Spleen (tissue), 11 donors: ENCODE measurements around the gene HLA-DMA. TPM values are rescaled to one million over a fixed set of nuclear protein-coding genes. Genes with fewer than 3 reads are reported as not detected.

Experiments used
- DNase-seq: peaks from one replicate; pipeline ENCODE4 v3.0.0-alpha.2; 2020
- H3K27ac ChIP-seq, 8 donors: fragments of 200-600 bp; sonication (generic) in 7 of 8; 1 replicate in 4 of 8; 2 replicates in 4 of 8; pipeline versions ENCODE4 v1.5.0 to v1.8.0; 2016 to 2021; ENCODE audit warnings: inconsistent platforms in 4 of 8, mild to moderate bottlenecking in 4 of 8, moderate library complexity in 1 of 8
- H3K27me3 ChIP-seq, 7 donors: fragments of 200-600 bp; sonication (generic) in 6 of 7; replicated peaks in 1 of 7; 1 replicate in 4 of 7; 2 replicates in 3 of 7; pipeline versions ENCODE4 v1.5.0 to v1.8.0; 2016 to 2021; ENCODE audit warnings: inconsistent platforms in 3 of 7, mild to moderate bottlenecking in 1 of 7
- H3K36me3 ChIP-seq, 6 donors: fragments of 200-600 bp; sonication (generic) in 5 of 6; 1 replicate in 4 of 6; 2 replicates in 2 of 6; pipeline versions ENCODE4 v1.5.0 to v1.8.0; 2016 to 2021; ENCODE audit warnings: inconsistent platforms in 2 of 6
- H3K4me1 ChIP-seq, 6 donors: fragments of 200-600 bp; sonication (generic) in 5 of 6; 1 replicate in 3 of 6; 2 replicates in 3 of 6; pipeline versions ENCODE4 v1.5.0 to v1.8.0; 2016 to 2021; ENCODE audit warnings: inconsistent platforms in 3 of 6
- H3K4me3 ChIP-seq, 8 donors: fragments of 200-600 bp; sonication (generic) in 7 of 8; 1 replicate in 4 of 8; 2 replicates in 4 of 8; pipeline versions ENCODE4 v1.5.0 to v1.8.0; 2016 to 2021; ENCODE audit warnings: inconsistent platforms in 4 of 8, mild to moderate bottlenecking in 4 of 8, moderate library complexity in 2 of 8
- H3K9me3 ChIP-seq, 8 donors: fragments of 200-600 bp; sonication (generic) in 7 of 8; 1 replicate in 4 of 8; 2 replicates in 4 of 8; pipeline versions ENCODE4 v1.5.0 to v1.8.0; 2016 to 2021; ENCODE audit warnings: inconsistent platforms in 4 of 8
- POLR2A ChIP-seq, 3 donors: fragments of 450-650 bp; IDR thresholded peaks; one replicate each; pipeline ENCODE4 v1.5.1; 2017; ENCODE audit warnings: antibody characterized with exemption in 3 of 3, mild to moderate bottlenecking in 1 of 3
- POLR2AphosphoS5 ChIP-seq, 3 donors: sonication (generic); formaldehyde crosslinking; IDR thresholded peaks; one replicate each; pipeline ENCODE4 v1.5.1; 2017; ENCODE audit warnings: antibody characterized with exemption in 3 of 3
- WGBS, 5 donors: extraction: QIAGEN DNeasy Blood & Tissue Kit in 3 of 5; methylation state at CpG; one replicate each; pipeline versions ENCODE4 v1.1.5 to v1.1.7; 2013 to 2018; 5-methylcytosine and 5-hydroxymethylcytosine counted together
- intact Hi-C: fragments of 100-400 bp; cut with DNase I; formaldehyde crosslinking; loops from one replicate; pipeline ENCODE4 v1.15.0; 2023; ENCODE audit warnings: low total_unique reads
- polyA plus RNA-seq, 3 donors: library from polyadenylated mRNA; stranded (reverse); fragments of 200-250 nt; gene quantifications; one replicate each; pipeline ENCODE4 v1.2.1, GENCODE V29; 2013
- total RNA-seq, 7 donors: library from RNA; depleted of rRNA in 3 of 7; stranded (reverse); fragments of >200 nt in 3 of 7; fragmentation: NEBNext Ultra II Directional in 4 of 7; extraction: Animal tissue kit (Norgen Biotek cat#: 25700) in 4 of 7; gene quantifications; one replicate each; pipeline versions ENCODE4 v1.1.0 to v1.2.1, GENCODE V29; 2016 to 2021
- TF ChIP-seq, protein P1 (sequence below), 11 experiments: fragments of 200-600 bp in 7 of 11; fragments of 450-650 bp in 4 of 11; sonication (generic) in 4 of 11; IDR thresholded peaks in 8 of 11; conservative IDR thresholded peaks in 3 of 11; 1 replicate in 7 of 11; 2 replicates in 4 of 11; pipeline versions ENCODE4 v1.4.0 to v1.8.0; 2016 to 2021; ENCODE audit warnings: antibody characterized with exemption in 11 of 11, inconsistent platforms in 4 of 11, mild to moderate bottlenecking in 1 of 11
- donor health status: healthy with polysubstance abuse.
- donor health status: DM: no; HTN: no; CAD: no; lungs with moderate emphysema.
- donor health status: DM: no; HTN: no; CAD: no.
- donor health status: Bipolar disorder and iron deficiency.
- donor health status: healthy.
- donor health status: DM: no; HTN: no; CAD: no.
- donor health status: DM: yes; HTN: yes; CAD: no.

HLA-DMA gene
- total and polyA plus RNA-seq, 10 donors = 141 to 423 (median 195) TPM

DNA sequence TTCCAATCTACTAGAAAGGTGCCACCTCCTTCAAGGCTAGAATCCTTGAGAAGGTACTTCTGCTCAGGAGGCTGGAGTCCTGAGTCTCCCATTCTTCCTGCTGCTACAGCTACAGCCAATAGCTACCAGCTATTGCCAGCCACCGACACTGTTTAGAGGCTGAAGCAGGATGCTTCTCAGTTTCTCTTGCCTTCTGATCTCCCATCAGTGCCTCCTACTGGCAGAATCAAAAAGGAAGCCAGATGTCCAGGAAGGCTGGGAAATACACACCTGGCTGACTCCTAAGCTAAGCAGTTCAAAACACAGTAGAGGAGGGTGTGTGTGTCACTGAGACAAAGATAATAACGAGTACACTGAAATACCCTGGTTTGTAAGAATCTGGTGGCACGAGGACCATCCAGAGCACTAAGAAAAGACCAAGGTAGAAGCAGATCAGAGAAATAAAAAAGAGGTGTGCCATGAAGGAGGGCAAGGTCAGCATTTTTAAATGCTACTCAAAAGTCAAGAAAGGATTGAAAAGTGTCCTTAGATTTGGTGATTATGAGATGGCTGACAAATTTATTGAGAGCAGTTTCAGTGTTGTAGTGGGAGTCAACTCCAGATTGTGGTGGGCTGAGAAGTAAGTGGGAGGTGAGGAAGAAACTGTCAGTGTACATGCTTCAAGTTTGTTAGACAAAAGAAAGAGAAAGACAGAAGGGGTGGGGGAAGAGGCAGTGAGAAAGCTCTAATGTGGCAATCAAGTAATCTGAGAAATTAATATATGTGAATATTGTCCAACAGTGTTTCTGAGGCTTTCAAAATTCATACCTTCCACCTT is 2.3 kb upstream of the HLA-DMA start:
- WGBS, 5 donors = 37 to 70% (median 41%) methylated on average over 3 of the region's 3 CpGs
- no peak overlapping the region for H3K4me3 ChIP-seq

DNA sequence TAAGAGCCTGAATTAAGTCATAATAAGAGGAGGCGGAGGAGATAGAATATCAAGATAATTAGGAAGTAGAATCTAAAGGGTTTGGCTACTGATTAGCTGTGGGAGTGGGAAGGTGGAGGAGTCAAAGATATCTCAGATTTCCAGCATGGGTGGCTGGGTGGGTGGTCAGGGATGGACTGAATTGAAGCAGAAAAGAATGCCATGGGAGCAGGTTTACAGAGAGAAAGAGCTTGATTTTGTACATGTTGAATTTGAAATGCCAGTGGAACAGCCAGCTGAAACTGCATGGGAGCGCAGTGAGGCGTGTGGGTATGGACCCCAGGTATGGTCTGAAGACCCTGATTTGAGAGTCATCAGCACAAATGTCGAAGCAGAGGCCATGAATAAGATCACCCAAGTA is 1.4 kb upstream of the HLA-DMA start:
- no peaks in the 10 kb centered on the region for H3K27me3 ChIP-seq
- DNase-seq = no peak
- peak overlapping the region in 4 of 8 donors; percentile 89 to 96 (median 92) for H3K27ac ChIP-seq
- peaks cover 0 to 19% (median 0%) of the 10 kb centered on the region in 6 donors for H3K36me3 ChIP-seq
- 78 to 93% (median 84%) methylated on average over 4 of the region's 4 CpGs for WGBS, 5 donors
- TF ChIP-seq POLR2AphosphoS5 (IDR thresholded peaks at IDR 0.05) = no peak
- intact Hi-C loops = no loop called here
- H3K4me3 ChIP-seq = no peak overlapping the region
- H3K9me3 ChIP-seq = no peaks in the 10 kb centered on the region
- peaks cover 18 to 79% (median 66%) of the 10 kb centered on the region in 6 donors for H3K4me1 ChIP-seq

More for the DNA sequence above, 2.3 kb upstream of the HLA-DMA start:
- DNase-seq = no peak
- peaks cover 14 to 70% (median 56%) of the 10 kb centered on the region in 6 donors for H3K4me1 ChIP-seq
- H3K9me3 ChIP-seq = no peaks in the 10 kb centered on the region
- TF ChIP-seq POLR2A (IDR thresholded peaks at IDR 0.05) = no peak
- TF ChIP-seq, protein P1, sequence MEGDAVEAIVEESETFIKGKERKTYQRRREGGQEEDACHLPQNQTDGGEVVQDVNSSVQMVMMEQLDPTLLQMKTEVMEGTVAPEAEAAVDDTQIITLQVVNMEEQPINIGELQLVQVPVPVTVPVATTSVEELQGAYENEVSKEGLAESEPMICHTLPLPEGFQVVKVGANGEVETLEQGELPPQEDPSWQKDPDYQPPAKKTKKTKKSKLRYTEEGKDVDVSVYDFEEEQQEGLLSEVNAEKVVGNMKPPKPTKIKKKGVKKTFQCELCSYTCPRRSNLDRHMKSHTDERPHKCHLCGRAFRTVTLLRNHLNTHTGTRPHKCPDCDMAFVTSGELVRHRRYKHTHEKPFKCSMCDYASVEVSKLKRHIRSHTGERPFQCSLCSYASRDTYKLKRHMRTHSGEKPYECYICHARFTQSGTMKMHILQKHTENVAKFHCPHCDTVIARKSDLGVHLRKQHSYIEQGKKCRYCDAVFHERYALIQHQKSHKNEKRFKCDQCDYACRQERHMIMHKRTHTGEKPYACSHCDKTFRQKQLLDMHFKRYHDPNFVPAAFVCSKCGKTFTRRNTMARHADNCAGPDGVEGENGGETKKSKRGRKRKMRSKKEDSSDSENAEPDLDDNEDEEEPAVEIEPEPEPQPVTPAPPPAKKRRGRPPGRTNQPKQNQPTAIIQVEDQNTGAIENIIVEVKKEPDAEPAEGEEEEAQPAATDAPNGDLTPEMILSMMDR (IDR thresholded peaks at IDR 0.05 in 8 of 11, conservative IDR thresholded peaks at IDR 0.05 in 3 of 11) = peak in 8 of 11 experiments; percentile 6 to 43 (median 24)
- H3K27ac ChIP-seq = peak overlapping the region in 2 of 8 donors; percentile 26 to 89
- intact Hi-C loops = no loop called here
- peaks cover 0 to 10% (median 0%) of the 10 kb centered on the region in 6 donors for H3K36me3 ChIP-seq
- H3K27me3 ChIP-seq = no peaks in the 10 kb centered on the region

DNA sequence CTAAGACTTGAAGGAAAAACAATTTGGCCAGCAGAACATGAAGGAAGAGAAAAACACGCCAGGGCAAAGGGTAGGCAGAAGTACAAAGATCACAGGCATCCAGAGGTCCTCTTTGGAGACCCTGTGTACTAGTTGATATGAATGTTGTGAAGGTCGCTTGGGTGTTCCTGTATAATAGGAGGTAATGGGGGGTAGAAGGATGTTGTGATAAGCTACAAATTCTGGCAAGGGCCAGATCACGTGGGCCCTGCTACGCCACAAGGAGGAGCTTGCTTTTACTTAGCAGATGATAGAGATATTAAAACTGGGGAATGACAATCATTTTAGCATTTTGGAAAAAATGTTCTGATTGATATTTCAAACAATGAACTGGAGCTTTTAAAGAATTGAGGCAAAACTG is 878 bp upstream of the HLA-DMA start:
- no peak for DNase-seq
- peaks cover 0 to 24% (median 0%) of the 10 kb centered on the region in 6 donors for H3K36me3 ChIP-seq
- peak overlapping the region in 1 of 8 donors; percentile 78 for H3K4me3 ChIP-seq
- H3K4me1 ChIP-seq = peaks cover 19 to 84% (median 71%) of the 10 kb centered on the region in 6 donors
- H3K27ac ChIP-seq = peak overlapping the region in 7 of 8 donors; percentile 39 to 96 (median 89)
- no peaks in the 10 kb centered on the region for H3K9me3 ChIP-seq
- no peaks in the 10 kb centered on the region for H3K27me3 ChIP-seq
- intact Hi-C loops = no loop called here
- WGBS, 5 donors = 44 to 72% (median 58%) methylated on average over 4 of the region's 4 CpGs
- no peak for TF ChIP-seq POLR2A (IDR thresholded peaks at IDR 0.05)
- TF ChIP-seq, protein P1 (IDR thresholded peaks at IDR 0.05 in 8 of 11, conservative IDR thresholded peaks at IDR 0.05 in 3 of 11) = no peak
- TF ChIP-seq POLR2AphosphoS5 (IDR thresholded peaks at IDR 0.05) = no peak

GRCh38 chr6:32950449-32950848 is 2.4 kb downstream of the HLA-DMA start:
- intact Hi-C loops = no loop called here
- Histone ChIP-seq H3K27me3 (no peaks in the 10 kb centered on the region), H3K27ac (peak overlapping the region in 5 of 8 donors; percentile 1 to 96 (median 91)), H3K4me3 (peak overlapping the region in 6 of 8 donors; percentile 5 to 78 (median 40)), H3K4me1 (peaks cover 34 to 100% (median 88%) of the 10 kb centered on the region in 6 donors), H3K9me3 (no peaks in the 10 kb centered on the region), H3K36me3 (peaks cover 0 to 27% (median 0%) of the 10 kb centered on the region in 6 donors)
- DNase-seq = no peak
- 82 to 88% (median 85%) methylated on average over 8 of the region's 8 CpGs for WGBS, 5 donors
- TF ChIP-seq POLR2A (IDR thresholded peaks at IDR 0.05) = no peak
- no peak for TF ChIP-seq POLR2AphosphoS5 (IDR thresholded peaks at IDR 0.05)
- TF ChIP-seq, protein P1 (IDR thresholded peaks at IDR 0.05 in 8 of 11, conservative IDR thresholded peaks at IDR 0.05 in 3 of 11) = no peak
